Measurements from ENCODE around the gene MTARC1.

DNA sequence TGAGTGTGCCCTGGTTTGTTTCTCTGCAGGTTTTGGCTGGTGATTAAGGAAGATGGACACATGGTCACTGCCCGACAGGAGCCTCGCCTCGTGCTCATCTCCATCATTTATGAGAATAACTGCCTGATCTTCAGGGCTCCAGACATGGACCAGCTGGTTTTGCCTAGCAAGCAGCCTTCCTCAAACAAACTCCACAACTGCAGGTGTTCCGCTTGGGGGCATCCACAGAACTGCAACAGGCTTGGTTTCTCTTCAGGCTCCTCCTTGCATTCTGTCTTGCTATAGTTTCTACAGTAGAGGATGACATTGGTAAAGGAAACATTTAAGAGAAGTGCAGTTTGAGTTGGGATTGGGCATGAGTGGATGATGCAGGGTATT lies 31.8 kb upstream of the MTARC1 start:
- TF ChIP-seq, protein P1, sequence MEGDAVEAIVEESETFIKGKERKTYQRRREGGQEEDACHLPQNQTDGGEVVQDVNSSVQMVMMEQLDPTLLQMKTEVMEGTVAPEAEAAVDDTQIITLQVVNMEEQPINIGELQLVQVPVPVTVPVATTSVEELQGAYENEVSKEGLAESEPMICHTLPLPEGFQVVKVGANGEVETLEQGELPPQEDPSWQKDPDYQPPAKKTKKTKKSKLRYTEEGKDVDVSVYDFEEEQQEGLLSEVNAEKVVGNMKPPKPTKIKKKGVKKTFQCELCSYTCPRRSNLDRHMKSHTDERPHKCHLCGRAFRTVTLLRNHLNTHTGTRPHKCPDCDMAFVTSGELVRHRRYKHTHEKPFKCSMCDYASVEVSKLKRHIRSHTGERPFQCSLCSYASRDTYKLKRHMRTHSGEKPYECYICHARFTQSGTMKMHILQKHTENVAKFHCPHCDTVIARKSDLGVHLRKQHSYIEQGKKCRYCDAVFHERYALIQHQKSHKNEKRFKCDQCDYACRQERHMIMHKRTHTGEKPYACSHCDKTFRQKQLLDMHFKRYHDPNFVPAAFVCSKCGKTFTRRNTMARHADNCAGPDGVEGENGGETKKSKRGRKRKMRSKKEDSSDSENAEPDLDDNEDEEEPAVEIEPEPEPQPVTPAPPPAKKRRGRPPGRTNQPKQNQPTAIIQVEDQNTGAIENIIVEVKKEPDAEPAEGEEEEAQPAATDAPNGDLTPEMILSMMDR (IDR thresholded peaks at IDR 0.05): no peak
- TF ChIP-seq POLR2A (IDR thresholded peaks at IDR 0.05) (no peak), EP300 (IDR thresholded peaks at IDR 0.05) (no peak)
